ACC112 (cell line): ENCODE measurements around the gene TMEM120B.
A peak's percentile ranks its signal among the peaks of the same experiment; 100 is the strongest.
"Not testable (repeated sequence)": the region's sequence is repeated elsewhere in the genome, so short reads cannot be mapped to it uniquely, and the experiment has no call there.

Source experiments
- H2AFZ ChIP-seq: fragments of 200-600 bp; sonication (generic); one replicate; pipeline ENCODE4 v1.6.0; 2017; ENCODE audit warnings: antibody characterized with exemption, low read length; ENCODE audit not compliant: unreplicated experiment
- H3K27ac ChIP-seq: fragments of 200-600 bp; sonication (generic); 2 replicates; pipeline ENCODE4 v1.5.1; 2014; ENCODE audit warnings: low read depth, mild to moderate bottlenecking, antibody characterized with exemption, low read length, moderate library complexity
- H3K27me3 ChIP-seq: fragments of 200-600 bp; sonication (generic); 2 replicates; pipeline ENCODE4 v1.6.1; 2014; ENCODE audit warnings: mild to moderate bottlenecking, antibody characterized with exemption, low read length, moderate library complexity, mixed read lengths; ENCODE audit not compliant: insufficient read depth
- H3K36me3 ChIP-seq: fragments of 200-600 bp; sonication (generic); 2 replicates; pipeline ENCODE4 v1.6.1; 2016; ENCODE audit warnings: mild to moderate bottlenecking, antibody characterized with exemption, low read length, moderate library complexity, mixed read lengths; ENCODE audit not compliant: insufficient read depth
- H3K4me1 ChIP-seq: fragments of 200-600 bp; sonication (generic); one replicate; pipeline ENCODE4 v1.6.1; 2016; ENCODE audit warnings: low read length, mixed read lengths; ENCODE audit not compliant: insufficient read depth, unreplicated experiment, control insufficient read depth
- H3K4me3 ChIP-seq: fragments of 200-600 bp; sonication (generic); 2 replicates; pipeline ENCODE4 v1.5.1; 2014; ENCODE audit warnings: mild to moderate bottlenecking, low read depth, low read length
- H3K79me2 ChIP-seq: fragments of 200-600 bp; sonication (generic); one replicate; pipeline ENCODE4 v1.6.0; 2016; ENCODE audit warnings: low read length; ENCODE audit not compliant: control insufficient read depth, unreplicated experiment, insufficient read depth

TMEM120B gene

DNA sequence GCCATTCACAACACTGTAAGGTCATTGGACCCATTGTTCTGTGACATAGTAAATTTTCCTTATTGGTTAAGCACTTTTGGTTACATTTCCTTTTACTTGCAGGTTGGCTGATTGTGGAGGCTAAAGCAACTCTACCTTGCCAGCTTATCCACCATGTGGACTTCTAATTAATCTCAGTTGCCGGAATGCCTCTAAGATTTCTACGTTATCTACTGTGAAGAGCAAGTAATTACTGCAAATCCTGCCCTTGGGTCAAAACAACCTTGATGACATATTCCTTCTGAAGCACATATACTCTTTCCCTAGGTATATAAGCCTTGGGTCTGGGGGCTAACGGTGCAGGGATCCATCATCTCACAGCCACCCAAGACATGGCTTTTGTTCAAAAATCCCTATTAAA, 23.6 kb upstream of the TMEM120B start:
- H2AFZ ChIP-seq, result no peak overlapping the region
- peaks cover 5% of the 10 kb centered on the region for H3K4me1 ChIP-seq
- no peak overlapping the region for H3K4me3 ChIP-seq
- H3K79me2 ChIP-seq, result no peaks in the 10 kb centered on the region
- H3K27me3 ChIP-seq, result no peaks in the 10 kb centered on the region
- H3K36me3 ChIP-seq, result no peaks in the 10 kb centered on the region
- H3K27ac ChIP-seq, result no peak overlapping the region

DNA sequence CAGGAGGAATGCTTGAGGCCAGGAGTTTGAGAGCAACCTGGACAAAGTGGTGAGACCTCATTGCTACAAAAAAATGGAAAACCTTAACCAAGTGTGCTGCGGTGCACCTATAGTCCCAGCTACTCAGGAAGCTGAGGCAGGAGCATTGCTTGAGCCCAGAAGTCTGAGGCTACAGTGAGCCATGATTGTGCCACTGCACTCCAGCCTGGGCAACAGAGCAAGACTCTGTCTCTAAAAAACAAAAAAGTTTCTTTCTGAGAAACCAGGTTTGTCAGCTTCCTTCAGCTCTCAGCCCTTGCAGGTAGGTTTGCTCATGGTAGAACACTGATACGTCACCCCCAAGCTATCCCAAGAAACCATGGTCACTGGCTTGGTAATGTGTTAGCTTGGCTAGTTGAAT, 23.1 kb upstream of the TMEM120B start:
- no peak overlapping the region for H3K27ac ChIP-seq

DNA sequence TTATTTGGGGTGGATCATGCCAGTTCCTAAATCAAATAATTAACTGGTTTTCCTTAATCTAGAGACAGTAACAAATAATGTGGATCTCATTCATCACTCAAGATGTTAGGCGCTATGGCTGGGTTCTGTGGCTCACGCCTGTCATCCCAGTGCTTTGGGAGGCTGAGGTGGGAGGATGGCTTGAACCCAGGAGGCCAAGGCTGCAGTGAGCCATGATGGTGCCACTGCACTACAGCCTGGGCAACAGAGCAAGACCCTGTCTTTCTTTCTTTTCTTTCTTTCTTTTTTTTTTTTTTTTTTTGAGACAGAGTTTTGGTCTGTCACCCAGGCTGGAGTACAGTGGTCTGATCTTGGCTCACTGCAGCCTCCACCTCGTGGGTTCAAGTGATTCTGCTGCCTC, 19.8 kb upstream of the TMEM120B start:
- not testable (repeated sequence) for H3K27me3 ChIP-seq, H3K79me2 ChIP-seq, H3K27ac ChIP-seq, H3K4me1 ChIP-seq, H3K36me3 ChIP-seq, H3K4me3 ChIP-seq, H2AFZ ChIP-seq

More for the DNA sequence above, 23.1 kb upstream of the TMEM120B start:
- Histone ChIP-seq H3K36me3 (no peaks in the 10 kb centered on the region), H3K79me2 (no peaks in the 10 kb centered on the region), H3K4me3 (no peak overlapping the region), H2AFZ (no peak overlapping the region), H3K4me1 (peaks cover 5% of the 10 kb centered on the region), H3K27me3 (no peaks in the 10 kb centered on the region)

DNA sequence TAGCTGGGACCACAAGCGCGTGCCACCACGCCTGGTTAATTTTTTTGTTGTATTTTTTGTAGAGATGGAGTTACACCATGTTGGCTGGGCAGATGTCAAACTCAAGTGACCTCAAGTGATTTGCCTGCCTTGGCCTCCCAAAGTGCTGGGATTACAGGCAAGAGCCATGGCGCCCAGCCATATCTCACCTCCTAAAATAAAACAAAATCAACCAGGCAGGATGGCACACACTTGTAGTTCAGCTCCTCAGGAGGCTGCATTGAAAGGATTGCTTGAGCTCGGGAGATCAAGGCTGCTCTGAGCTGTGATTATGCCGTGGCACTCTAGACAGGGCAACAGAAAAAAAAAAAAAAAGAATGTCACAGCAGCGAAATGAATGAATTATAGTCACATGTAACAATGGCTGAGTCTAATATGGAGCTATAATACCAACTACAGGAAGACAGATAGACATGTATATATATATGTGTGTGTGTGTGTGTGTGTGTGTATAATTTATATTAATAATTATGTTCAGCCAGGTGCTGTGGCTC, 19.3 kb upstream of the TMEM120B start:
- H3K4me3 ChIP-seq, result no peak overlapping the region
- H3K27ac ChIP-seq, result no peak overlapping the region
- no peaks in the 10 kb centered on the region for H3K79me2 ChIP-seq
- no peaks in the 10 kb centered on the region for H3K27me3 ChIP-seq
- no peak overlapping the region for H2AFZ ChIP-seq
- no peaks in the 10 kb centered on the region for H3K36me3 ChIP-seq
- H3K4me1 ChIP-seq, result peaks cover 5% of the 10 kb centered on the region

DNA sequence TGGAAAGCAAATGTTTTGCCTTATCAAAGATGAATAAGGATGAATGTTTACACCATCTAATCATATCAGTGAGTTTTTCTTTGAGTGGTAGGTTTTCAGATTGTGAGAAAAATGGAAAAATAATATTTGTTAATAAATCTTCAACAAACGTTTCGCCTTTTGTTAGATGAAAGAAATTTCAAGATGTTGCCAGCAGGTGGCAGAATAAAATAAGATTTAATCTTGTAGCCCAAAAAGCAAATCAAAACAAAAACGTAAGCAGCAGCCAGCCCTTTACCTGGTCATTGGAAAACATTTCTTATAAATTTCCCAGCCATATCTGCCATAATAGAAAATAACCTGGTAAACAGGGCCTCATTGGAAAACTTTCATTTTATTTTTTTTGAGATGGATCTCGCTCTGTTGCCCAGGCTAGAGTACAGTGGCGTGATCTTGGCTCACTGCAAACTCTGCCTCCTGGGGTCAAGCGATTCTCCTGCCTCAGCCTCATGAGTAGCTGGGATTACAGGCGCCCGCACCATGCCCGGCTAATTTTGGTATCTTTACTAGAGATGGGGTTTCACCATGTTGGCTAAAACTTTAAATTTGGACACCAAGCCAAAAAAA, 15.4 kb upstream of the TMEM120B start:
- H3K79me2 ChIP-seq, result no peaks in the 10 kb centered on the region
- no peak overlapping the region for H3K27ac ChIP-seq
- no peak overlapping the region for H3K4me3 ChIP-seq
- H3K36me3 ChIP-seq, result no peaks in the 10 kb centered on the region
- peak overlapping the region; percentile 4 for H2AFZ ChIP-seq
- H3K4me1 ChIP-seq, result no peaks in the 10 kb centered on the region
- 0 out of 2 replicates have a peak, but pooled peaks cover 1% of the 10 kb centered on the region for H3K27me3 ChIP-seq

DNA sequence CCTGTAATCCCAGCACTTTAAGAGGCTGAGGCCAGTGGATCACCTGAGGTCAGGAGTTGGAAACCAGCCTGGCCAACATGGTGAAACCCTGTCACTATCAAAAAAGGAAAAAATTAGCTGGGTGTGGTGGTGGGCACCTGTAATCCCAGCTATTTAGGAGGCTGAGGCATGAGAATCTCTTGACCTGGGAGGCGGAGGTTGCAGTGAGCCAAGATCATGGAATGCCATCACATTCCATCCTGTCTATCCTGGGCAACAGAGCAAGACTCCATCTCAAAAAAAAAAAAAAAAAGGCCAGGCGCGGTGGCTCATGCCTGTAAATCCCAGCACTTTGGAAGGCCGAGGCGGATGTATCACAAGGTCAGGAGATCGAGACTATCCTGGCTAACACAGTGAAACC, 14.7 kb upstream of the TMEM120B start:
- H3K4me3 ChIP-seq, H3K27ac ChIP-seq, H3K27me3 ChIP-seq, H3K36me3 ChIP-seq, H3K79me2 ChIP-seq, H2AFZ ChIP-seq, H3K4me1 ChIP-seq: not testable (repeated sequence)

DNA sequence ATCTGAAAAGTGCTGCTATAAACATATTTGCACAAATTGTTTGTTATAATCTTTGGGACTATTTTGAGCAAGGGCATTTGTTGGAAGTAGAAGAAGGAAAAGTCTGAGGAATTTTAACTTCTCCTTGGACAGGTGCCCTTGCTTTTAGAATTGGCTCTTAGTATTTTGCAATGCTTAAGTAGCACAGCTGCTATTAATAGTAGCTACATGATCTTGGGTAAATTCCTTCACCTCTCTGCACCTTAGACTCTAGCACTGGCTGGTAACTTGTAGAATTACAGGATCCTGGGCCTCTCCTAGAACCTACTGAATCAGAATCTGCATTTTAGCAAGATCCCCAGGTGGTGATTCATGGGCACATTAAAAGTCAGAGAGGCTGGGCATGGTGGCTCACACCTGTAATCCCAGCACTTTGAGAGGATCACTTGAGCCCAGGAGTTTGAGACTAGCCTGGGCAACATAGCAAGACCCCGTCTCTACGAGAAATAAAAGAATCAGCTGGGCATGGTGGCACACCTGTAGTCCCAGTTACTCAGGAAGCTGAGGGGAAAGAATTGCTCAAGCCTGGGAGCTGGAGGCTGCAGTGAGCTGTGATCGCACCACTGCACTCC, 10.8 kb upstream of the TMEM120B start:
- Histone ChIP-seq H2AFZ (no peak overlapping the region), H3K36me3 (no peaks in the 10 kb centered on the region), H3K27ac (no peak overlapping the region), H3K27me3 (0 out of 2 replicates have a peak, but pooled peaks cover 3% of the 10 kb centered on the region), H3K4me3 (no peak overlapping the region), H3K79me2 (no peaks in the 10 kb centered on the region), H3K4me1 (no peaks in the 10 kb centered on the region)

DNA sequence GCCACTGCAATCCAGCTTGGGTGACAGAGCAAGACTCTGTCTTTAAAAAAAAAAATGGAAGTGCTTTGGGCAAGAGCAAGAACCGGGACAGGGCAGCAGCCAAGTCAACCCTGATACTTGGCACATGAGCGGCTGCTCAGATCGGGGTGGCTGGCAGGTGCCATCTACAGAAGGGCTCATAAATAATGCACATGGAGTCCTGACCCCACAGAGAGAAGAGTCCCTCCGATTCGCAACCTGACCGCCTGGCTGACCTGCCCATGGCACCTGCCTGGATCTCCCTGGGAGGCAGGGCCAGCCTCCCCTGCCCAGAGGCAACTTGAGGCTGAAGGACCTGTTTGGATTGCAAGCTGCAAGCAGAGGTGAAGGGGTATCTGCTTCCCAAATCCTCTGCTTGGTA, 9.6 kb upstream of the TMEM120B start:
- no peaks in the 10 kb centered on the region for H3K79me2 ChIP-seq
- H3K36me3 ChIP-seq, result no peaks in the 10 kb centered on the region
- H2AFZ ChIP-seq, result no peak overlapping the region
- H3K4me1 ChIP-seq, result no peaks in the 10 kb centered on the region
- 0 out of 2 replicates have a peak, but pooled peaks cover 3% of the 10 kb centered on the region for H3K27me3 ChIP-seq
- no peak overlapping the region for H3K4me3 ChIP-seq
- H3K27ac ChIP-seq, result no peak overlapping the region

DNA sequence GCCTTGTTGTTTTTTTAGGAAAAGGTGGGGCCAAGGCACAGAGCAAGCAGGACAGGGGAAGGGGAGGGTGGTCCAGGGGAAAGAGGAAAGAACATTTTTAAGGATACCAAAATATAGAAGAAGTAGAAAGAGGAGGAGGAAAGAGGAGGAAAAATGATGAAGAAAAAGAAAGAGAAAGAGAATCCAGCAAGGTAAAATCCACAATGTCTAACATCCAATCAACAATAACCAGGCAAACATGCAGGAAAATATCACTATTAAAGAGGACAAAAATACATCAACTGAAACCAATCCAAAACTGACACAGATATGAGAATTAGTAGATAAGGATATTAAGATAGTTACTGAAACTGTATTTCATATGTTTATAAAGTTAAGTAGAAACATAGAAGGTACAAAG, 7.0 kb upstream of the TMEM120B start:
- no peaks in the 10 kb centered on the region for H3K36me3 ChIP-seq
- H3K27me3 ChIP-seq, result 0 out of 2 replicates have a peak, but pooled peaks cover 3% of the 10 kb centered on the region
- no peak overlapping the region for H2AFZ ChIP-seq
- peaks cover 10% of the 10 kb centered on the region for H3K4me1 ChIP-seq
- H3K27ac ChIP-seq, result no peak overlapping the region
- no peak overlapping the region for H3K4me3 ChIP-seq
- H3K79me2 ChIP-seq, result no peaks in the 10 kb centered on the region

DNA sequence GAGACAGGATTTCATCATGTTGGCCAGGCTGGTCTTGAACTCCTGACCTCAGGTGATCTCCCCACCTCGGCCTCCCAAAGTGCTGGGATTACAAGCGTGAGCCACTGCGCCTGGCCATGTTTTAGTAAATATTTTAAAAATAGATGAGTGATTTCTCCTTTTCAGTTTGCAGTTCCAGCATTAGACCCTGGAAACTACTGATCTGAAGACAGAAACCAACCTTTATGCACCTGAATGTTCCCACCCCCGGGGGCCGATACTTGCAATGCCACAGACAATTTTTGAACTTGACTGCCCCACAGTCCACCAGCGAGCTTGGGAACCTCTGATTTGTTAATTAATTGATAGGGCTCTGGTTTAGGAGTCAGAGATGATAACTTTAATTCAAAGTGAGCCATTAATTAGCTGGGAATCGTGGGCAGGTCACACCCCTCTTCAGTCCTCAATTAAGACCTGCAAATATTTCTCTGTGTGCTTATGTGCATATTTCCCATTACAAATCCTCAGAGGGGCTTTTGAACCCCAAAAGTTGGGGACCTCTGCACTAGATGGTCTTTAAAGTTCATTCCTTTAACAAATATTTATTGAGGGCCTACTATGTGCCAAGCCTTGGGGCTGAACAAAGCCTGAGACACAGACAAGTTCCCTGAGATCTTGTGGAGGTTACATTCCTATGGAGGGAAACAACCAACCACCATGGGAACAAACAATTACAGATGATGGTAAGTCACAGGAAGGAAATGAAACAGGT, 4.1 kb upstream of the TMEM120B start:
- Histone ChIP-seq H3K27me3 (no peaks in the 10 kb centered on the region), H3K4me1 (peaks cover 11% of the 10 kb centered on the region), H3K27ac (no peak overlapping the region), H3K79me2 (peaks cover 3% of the 10 kb centered on the region), H3K36me3 (no peaks in the 10 kb centered on the region), H3K4me3 (no peak overlapping the region), H2AFZ (no peak overlapping the region)

DNA sequence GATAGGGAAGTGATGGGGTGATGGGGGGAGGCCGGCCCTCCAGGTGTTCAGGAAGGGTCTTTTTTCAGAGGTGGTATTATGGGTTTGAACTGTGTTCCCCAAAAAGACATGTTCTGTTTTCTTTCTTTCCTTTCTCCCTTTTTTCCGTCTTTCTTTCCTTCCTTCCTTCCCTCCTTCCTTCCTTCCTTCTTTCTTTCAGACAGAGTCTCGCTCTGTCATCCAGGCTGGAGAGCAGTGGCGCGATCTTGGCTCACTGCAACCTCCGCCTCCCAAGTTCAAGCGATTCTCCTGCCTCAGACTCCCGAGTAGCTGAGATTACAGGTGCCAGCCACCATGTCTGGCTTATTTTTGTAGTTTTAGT, 3.5 kb upstream of the TMEM120B start:
- not testable (repeated sequence) for H3K4me3 ChIP-seq, H2AFZ ChIP-seq, H3K79me2 ChIP-seq, H3K36me3 ChIP-seq, H3K27ac ChIP-seq, H3K27me3 ChIP-seq
- peaks cover 17% of the 10 kb centered on the region for H3K4me1 ChIP-seq
